ENCODE measurements around the gene OR2K2.

- TF ChIP-seq, protein P1, sequence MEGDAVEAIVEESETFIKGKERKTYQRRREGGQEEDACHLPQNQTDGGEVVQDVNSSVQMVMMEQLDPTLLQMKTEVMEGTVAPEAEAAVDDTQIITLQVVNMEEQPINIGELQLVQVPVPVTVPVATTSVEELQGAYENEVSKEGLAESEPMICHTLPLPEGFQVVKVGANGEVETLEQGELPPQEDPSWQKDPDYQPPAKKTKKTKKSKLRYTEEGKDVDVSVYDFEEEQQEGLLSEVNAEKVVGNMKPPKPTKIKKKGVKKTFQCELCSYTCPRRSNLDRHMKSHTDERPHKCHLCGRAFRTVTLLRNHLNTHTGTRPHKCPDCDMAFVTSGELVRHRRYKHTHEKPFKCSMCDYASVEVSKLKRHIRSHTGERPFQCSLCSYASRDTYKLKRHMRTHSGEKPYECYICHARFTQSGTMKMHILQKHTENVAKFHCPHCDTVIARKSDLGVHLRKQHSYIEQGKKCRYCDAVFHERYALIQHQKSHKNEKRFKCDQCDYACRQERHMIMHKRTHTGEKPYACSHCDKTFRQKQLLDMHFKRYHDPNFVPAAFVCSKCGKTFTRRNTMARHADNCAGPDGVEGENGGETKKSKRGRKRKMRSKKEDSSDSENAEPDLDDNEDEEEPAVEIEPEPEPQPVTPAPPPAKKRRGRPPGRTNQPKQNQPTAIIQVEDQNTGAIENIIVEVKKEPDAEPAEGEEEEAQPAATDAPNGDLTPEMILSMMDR (IDR thresholded peaks at IDR 0.05; ENCODE audit: poor library complexity, severe bottlenecking): no peak
- TF ChIP-seq EZH2 (IDR thresholded peaks at IDR 0.05; ENCODE audit: borderline replicate concordance, insufficient read depth, low read length, poor library complexity, severe bottlenecking): no peak
- TF ChIP-seq RAD21 (conservative IDR thresholded peaks at IDR 0.05): no peak
- TF ChIP-seq MXI1 (conservative IDR thresholded peaks at IDR 0.05; ENCODE audit: poor library complexity, severe bottlenecking): no peak
Measured at GRCh38 chr9:111360881-111361280, 30.9 kb upstream of the OR2K2 start.

Measured in neural cell (in vitro differentiated cells).